ENCODE results near the gene KDM2B.
"Not testable (repeated sequence)": the region's sequence is repeated elsewhere in the genome, so short reads cannot be mapped to it uniquely, and the experiment has no call there.

KDM2B gene

DNA sequence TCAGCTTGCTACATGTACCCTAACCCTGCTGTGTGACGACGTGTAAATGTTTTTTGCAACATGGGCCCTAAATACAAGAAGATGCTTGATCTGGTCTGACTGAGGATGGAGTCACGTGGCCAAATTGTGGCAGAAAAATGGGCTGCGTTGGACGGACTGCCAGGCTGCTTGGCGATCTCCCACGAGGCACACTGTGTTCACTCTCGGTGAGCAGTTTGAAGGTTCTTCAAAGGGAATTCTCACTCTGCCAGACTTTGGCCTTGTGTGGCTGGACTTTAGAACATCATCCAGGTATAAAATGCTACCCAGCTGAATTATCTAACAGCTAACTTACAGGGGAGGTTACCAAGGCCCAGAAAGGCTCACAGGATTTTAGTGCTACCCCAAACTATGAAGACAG lies 85.1 kb downstream of the KDM2B start:
- FAIRE-seq: no peak

- no peak for FAIRE-seq
These were observed 86.6 kb downstream of the KDM2B start for GRCh38 chr12:121494093-121494787.

GRCh38 chr12:121490401-121491281 lies 90.2 kb downstream of the KDM2B start:
- no peak for FAIRE-seq

DNA sequence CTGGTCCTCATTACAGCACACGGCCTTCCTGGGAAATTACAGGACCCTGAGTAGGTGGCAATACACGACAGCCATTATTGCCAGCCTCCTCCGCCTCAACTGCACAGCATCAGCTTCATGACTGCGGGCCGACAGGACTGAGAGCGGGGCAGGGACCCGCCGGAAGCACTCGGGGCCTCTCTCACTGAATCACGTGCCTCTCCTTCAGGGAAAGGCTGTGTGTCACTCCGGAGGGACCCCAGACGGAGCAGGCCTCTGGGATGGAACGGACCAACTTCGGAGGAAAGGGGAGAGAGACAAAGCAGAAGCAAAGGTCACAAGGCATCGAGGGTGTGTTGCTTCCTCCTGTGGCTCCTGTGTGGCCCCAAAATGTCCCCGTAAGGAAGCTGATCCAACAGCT lies 90.9 kb downstream of the KDM2B start:
- no peak for FAIRE-seq

DNA sequence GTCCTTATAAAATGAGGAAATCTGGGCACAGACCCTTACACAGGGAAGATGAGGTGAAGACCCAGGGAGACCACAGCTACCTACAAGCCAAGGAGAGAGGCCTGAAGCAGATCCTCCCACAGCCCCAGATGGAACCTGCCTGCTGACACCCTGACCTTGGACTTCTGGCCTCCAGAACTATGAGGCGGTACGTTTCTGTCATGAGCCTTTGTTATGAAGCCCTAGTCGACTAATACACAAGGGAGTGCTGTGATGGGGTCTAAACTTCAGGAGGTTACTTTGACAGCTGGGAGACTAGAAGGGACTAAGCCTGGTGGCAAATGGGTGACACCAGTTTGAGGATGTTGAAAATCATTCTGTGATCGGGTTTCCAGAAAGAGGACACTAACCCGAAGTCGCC lies 95.9 kb downstream of the KDM2B start:
- FAIRE-seq: no peak

DNA sequence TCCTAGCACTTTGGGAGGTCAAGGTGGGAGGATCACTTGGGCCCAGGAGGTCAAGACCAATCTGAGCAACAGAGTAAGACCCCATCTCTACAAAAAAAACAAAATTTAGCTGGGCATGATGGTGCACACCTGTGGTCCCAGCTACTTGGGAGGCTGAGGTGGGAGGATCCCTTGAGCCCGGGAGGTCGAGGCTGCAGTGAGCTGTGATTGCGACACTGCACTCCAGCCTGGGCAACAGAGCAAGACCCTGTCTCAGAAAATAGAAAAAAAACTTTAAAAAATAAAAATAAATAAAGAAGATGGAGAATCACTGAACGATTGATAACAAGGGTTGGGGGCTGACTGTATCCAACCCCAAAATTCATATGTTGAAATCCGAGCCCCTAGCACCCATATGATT lies 96.3 kb downstream of the KDM2B start:
- FAIRE-seq: not testable (repeated sequence)

DNA sequence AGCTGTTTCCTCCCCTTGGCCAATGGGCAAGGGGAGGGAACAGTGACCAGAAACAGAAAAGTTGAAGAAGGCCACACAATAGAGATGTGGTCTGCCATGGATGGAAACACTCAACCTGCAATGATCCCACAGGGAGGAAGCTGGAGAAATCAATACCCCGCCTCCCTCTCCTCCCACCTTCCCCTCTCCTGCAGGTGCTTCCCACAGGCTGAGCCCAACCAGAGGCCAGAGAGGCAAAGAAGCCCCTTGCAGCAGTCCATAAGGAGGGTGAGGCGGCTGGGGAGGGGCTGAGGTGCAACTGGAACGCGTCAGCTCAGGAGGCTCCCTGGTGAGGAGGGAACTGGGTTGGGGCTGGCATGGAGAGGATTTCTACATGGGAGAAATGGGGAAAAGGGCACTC lies 96.9 kb downstream of the KDM2B start:
- no peak for FAIRE-seq

DNA sequence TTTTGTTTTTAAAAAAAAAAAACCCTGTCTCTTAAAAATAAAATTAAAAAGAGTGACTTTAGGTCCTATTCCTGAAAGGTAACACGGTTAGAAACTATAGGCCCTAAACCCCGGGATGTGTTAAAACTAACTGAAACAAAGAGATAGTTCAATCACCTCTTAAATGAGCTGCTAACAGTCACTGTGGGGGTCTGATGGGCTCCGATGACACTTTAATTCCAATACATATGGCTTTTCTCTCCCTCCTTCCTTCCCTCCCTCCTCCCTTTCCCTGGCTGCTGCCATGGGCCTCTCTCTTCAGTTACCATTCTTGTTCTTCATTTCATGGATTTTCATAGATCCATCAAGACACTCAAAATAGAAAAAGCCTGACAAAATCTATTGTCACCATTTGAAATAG lies 104.3 kb downstream of the KDM2B start:
- no peak for FAIRE-seq

GRCh38 chr12:121475279-121475678 lies 105.5 kb downstream of the KDM2B start:
- FAIRE-seq: no peak

GRCh38 chr12:121472150-121472905 lies 108.5 kb downstream of the KDM2B start:
- FAIRE-seq: no peak

DNA sequence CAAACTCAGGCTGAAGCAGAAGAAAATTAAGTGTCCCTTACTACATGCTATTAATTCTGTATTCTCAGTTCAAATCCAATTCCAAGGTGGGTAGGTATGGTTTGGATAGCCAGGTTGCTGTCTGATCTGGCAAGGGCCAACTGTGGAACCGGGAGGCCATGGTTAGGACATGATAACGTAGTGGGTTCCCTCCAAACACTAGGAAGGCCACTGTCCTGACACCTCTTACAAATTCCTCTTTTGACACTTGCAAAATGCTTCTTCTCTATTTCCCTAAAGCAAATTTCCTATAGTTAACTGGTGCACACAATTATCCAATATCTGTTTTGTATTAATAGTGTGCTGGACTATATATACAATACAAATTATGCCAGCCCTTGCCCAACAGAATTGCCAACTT lies 110.1 kb downstream of the KDM2B start:
- FAIRE-seq: no peak

DNA sequence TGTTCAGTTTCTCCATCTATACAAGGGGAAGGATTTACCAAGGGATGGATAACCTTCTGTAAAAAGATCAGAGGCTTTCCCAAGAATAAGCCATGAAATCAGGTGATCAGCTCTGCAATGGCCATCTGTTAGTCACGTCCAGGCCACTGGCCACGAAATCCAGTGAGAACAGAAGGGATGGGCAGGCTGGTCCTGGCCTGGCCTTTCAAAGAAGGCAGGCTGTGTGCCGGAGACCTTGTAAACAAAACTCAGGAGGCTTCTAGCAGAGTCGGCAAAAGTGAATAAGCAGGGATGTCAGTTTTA lies 112.4 kb downstream of the KDM2B start:
- no peak for FAIRE-seq

- FAIRE-seq: no peak
These were observed 113.0 kb downstream of the KDM2B start for GRCh38 chr12:121467638-121468498.

- FAIRE-seq: no peak
These were observed 113.8 kb downstream of the KDM2B start for GRCh38 chr12:121466794-121467637.

GRCh38 chr12:121465921-121466793 lies 114.7 kb downstream of the KDM2B start:
- FAIRE-seq: no peak

DNA sequence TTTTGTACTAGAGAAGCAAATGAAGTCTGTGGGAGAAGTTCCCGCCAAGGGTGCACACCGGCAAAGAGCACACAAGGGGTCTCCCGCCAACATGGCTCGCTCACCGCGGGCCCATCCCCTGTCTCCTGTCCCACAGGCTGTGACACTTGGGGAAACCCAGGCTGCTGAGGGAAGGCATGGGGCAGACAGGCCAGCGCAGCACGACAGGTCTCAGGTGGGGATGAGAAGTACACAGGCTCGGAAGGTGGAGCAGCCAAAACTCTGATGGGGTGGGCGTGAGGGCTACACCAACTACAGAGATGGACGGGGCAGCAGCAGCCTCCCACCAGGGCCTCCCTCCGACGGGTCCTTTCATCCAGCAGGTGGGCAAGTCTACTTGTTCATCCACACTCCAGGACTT lies 116.5 kb downstream of the KDM2B start:
- FAIRE-seq: no peak

DNA sequence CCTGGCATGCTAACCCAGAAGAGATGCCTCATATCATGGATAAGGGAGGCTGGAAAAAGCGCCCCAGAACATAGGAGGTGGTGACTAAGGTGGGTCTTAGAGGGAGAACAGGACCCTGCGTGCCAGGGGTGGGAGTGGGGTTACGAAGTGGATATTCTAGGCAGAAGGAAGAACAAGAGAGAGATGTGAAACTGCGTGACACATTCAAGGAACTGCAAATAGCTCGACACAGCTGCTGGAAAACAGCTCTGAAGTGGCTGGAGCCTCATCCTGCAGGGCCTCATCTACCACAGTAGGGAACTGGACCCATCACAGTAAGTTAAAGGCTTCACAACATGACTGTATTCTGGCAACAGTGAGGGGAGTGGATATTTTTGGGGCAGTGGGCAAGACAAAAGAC lies 119.8 kb downstream of the KDM2B start:
- FAIRE-seq: no peak

- no peak for FAIRE-seq
These were observed 124.3 kb downstream of the KDM2B start for GRCh38 chr12:121456551-121456950.

DNA sequence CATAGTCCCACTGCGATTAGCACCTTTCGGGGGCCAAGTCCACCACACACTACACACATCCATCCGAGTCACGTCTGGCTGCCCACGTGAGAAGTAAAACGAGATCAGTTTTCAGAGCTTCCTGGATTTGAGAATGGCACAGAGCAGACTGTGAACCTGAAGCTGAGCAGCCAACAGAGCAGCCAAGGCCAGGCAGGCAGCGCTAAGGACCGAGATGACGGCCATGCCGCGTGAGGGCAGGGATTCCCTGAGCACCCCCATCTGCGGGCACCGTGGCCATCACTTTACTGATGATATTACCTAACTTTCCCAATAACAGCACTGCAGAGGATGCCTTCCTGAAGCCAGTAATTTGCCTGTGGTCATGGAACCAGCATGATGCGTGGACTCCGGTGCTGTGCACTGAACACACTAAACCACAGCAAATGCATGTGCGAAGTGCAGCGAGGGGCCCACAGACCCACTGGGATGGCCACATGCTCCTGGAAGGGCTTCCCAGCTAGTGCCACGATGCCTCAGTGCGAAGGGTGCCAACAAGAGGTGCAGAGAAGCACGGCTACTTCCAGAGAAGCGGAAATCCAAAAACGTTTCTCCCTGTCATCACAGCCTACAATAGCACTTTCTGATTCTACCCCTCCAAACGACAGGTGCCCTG lies 124.9 kb downstream of the KDM2B start:
- no peak for FAIRE-seq

DNA sequence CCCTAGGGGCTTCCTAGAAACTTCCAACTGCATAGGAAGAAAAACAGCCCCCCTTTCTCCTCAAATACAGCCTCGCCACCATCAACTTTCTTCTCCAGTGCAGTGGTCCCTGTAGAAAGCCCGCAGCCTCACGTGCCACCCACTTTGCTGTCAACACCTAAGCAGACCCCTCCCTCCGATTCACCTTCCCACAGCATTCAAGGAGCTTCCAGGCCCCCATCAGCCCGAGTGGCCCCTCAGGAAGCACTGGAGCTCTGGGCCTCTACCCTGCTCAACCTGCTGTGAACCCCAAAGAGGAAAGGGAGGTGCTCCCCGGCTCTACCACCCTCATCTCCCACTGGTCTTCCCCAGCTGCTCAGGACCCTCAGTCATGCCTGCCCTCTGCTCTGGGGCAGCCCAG lies 125.9 kb downstream of the KDM2B start:
- FAIRE-seq: no peak
